NCI-H510A treated with DMSO at 0.1 percent for 48 hours (cell line): Measurements from ENCODE around the gene ITGA1.
A peak's percentile ranks its signal among the peaks of the same experiment; 100 is the strongest.
"Not testable (repeated sequence)": the region's sequence is repeated elsewhere in the genome, so short reads cannot be mapped to it uniquely, and the experiment has no call there.

Experiments
- DNase-seq: peaks from one replicate; lab custom pipeline; 2025; lab: John Stamatoyannopoulos, UW

ITGA1 gene

GRCh38 chr5:52865991-52866390, 78.3 kb downstream of the ITGA1 start:
- DNase-seq: not testable (repeated sequence)

DNA sequence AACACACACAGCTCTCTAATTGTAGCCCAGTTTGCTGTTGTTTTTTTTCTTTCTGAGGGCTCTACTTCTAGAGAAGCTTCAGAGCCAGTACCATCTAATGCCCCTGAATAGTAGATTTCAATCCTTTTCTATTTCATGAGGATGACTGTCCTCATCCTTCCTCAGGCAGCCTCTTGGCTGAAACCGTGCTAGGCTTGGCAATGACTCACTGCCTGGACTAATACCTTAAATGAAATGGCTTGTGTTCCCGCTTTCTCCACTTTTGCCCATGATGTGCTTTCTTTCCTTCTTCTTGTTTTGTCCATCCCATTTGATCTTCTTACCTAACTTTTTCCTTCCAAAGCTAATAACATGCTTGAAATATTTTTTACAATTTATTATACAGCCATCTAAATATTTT, 80.1 kb downstream of the ITGA1 start:
- no peak for DNase-seq

DNA sequence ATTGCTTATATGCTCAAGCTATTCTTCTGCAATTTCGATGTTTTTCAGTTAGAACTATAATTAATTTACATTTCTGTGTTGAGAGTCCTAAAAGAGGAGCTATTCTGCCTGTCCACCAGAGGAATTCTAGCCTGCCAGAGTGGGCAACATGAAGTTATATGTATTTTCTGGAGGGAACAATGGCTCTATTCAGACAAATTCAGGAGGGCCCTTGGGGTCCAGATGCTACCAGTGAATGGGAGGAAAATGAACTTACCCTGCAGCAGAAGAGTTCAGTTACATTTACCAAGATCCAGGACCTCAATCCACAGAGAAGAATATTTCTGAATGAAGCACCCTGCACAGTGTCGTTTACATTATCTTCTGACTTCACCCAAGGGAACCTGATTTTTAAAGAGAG, 80.7 kb downstream of the ITGA1 start:
- no peak for DNase-seq

GRCh38 chr5:52869391-52869790, 81.7 kb downstream of the ITGA1 start:
- no peak for DNase-seq

DNA sequence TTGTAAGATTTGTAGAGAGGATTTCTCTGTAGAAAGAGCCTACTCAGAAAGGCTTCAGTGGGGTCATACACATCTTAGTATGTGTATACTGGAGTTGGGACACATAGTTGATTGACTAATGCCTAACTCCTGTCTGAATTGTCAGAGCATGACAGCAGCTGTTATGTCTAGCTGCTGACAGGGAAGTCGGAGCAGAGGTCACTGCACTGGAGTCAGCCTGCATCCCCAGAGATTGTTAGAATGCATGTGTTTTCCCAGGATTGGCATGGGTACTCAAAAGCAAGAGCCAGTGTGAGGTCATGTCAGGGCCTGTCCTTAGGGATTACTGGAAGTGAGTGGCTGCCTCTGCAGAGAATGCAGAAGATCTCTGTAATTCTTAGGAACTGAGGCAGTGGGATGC, 82.7 kb downstream of the ITGA1 start:
- DNase-seq: no peak

GRCh38 chr5:52875827-52876226, 88.1 kb downstream of the ITGA1 start:
- no peak for DNase-seq

GRCh38 chr5:52876456-52876855, 88.7 kb downstream of the ITGA1 start:
- DNase-seq: no peak

DNA sequence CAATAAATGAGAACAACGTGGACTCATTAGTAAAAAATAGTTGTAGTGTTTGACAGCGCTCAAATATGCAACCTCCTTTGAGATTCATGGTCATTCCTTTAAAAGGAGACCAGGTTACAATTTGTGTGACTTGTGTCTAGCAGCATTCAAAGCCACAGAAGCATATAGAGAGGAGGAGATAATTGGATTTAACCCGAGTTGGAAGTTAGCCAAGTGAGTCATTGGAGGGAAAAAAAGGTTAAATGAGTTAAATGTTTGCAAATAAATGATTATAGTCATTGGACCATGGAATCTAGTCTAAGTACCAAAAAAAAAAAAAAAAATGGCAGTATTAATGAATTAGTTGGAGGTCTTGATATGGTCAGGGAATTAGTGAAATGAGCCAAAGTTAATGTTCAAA, 90.9 kb downstream of the ITGA1 start:
- DNase-seq: no peak

DNA sequence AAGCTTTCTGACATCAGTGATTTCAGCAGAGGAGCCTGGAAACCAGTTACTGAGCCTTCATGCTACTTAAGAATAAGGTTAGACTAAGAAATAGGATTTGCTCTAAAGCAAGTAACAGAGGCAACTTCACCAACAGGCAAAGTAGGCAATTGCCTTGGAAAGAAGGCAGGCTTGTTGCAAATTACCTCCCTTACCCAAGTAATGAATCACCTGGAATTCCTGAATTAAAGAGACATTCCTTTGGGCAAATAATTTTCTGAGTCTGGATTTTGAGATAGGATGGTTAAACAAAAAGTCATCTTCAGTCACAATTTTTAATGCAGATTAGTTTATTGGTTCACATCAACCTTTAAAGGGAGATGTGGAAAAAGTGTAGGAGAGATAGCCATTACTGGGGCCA, 92.8 kb downstream of the ITGA1 start:
- DNase-seq: no peak

DNA sequence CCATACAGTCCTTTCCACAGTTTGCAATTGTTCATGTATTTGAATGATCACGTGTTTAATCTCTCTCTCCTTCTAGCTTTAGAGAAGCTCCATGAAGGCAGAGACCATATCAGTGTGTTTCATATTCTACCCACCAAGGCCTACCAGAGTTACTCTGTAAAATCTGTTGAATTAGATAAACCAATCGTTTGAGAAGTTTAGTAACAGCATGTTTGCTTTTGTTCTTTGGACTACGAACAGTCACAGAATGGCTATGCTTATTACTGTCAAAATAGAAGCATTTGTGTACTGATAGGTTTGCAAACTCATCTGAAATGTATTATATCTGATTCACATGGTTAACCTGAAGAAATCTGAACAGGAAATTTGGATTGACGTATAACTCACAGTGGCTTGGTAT, 93.8 kb downstream of the ITGA1 start:
- no peak for DNase-seq

- no peak for DNase-seq
Observed at GRCh38 chr5:52883110-52883509, 95.4 kb downstream of the ITGA1 start.

DNA sequence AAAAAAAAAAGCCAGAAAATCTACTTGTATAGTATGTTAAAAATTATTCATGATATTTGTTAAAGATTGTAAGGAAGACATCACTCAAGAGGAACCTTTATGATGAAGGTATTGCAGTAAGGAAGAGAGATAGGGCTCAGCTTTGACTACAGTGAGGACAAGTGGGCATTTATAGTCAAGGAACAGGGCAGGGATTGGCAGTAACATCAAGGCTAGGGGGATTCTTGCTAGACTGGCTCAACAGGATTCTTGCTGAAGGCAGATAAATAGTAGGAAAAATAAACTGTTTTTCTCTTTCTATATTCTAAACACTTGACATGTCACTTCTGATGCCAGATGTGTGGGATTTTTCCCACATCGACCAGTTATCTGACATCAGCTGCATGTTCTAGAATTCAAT, 96.7 kb downstream of the ITGA1 start:
- DNase-seq: no peak

DNA sequence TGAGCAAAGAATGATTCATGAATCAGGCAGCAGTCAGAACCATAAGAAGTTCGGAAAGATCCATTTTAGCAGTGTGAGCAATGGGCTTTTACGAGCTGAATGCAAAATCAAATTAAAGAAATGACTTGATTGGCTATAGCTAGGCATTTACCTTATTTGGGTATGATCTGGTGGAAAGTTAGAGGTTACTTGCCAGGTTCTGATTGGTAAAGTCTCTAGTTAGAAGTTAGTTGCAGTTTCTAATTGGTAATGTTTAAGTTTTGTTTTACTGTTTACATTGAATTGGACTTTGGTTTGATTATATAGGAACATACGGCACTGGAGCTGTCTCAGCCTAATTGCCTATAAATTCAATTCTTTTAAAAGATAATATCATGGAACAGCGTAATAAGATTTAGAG, 97.9 kb downstream of the ITGA1 start:
- no peak for DNase-seq

- DNase-seq: no peak
Observed at GRCh38 chr5:52886206-52886605, 98.5 kb downstream of the ITGA1 start.

DNA sequence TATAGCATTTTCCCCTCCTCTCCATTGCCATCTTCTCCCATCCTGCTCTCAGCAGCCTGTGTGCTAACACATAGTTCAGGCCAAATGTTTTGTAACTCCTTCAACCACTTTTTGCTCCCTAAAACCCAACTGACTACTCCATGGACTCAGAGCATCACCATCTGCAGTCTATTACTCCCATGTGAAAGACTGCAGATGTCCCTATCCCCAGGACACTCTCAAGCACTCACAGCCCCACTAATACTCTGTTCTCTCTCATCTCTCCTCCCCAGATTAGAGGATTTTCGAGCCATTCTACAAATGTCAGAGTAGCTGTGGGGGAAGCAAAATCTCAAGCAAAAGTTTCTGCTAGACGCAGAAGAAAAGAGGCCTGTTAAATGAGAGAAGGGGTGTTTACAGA, 99.3 kb downstream of the ITGA1 start:
- DNase-seq: no peak

DNA sequence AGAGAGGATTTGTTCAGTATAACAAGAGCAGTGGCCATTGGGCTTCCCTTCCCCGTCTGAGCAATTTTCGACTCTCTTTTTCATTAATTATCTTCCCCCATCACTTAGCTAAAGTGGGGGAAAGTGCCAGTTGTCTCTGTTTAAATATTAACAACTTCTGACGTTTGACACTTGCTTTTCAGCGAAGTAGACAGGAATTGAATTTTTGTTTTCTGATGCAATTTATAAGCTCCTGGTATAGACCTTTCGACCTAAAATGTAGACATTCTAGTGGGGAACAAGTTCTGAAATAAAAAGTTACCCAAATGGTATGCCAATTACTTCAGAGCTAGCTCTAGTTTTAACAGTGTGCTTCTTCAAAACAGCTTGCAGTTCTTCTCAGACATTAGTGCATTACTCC, 100.6 kb downstream of the ITGA1 start:
- no peak for DNase-seq

- DNase-seq: no peak
Observed at GRCh38 chr5:52892242-52892878, 104.6 kb downstream of the ITGA1 start.

GRCh38 chr5:52893105-52893504, 105.4 kb downstream of the ITGA1 start:
- no peak for DNase-seq

DNA sequence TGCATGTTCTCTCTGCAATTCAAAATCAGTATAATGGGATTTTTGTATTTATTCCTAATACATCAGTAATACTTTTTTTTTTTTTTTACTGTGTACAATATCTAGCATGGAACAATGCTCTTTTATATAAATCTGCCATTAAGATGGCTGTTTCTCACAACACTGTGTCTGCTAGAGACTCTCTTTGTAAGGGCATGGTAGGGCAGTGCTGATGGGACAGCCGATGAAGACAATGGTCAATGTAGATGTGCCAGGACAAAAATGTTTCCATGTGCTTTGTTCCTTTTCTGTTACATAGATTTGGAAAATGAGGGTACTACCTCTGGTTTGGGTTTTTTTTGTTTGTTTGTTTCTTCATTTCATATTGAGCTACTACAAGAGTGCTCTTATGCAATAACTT, 106.1 kb downstream of the ITGA1 start:
- no peak for DNase-seq

DNA sequence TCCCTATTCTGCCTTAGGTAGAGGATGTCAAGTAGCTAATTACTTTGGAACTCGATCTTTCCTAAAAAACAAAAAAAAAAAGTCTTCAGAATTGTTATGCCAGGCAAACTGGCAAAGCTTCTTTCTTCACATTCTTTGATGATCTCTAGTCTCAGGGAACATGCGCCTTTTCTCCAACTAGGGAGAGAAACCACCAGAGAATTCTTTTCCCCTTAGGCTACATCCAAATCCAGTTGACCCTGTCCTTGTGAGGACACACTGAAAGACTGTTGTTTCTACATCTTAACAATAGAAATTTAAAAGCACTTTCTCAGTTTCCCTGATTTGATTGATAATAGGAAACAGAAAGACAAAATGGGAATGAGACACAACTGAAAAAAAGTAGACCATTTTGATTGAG, 106.7 kb downstream of the ITGA1 start:
- no peak for DNase-seq

DNA sequence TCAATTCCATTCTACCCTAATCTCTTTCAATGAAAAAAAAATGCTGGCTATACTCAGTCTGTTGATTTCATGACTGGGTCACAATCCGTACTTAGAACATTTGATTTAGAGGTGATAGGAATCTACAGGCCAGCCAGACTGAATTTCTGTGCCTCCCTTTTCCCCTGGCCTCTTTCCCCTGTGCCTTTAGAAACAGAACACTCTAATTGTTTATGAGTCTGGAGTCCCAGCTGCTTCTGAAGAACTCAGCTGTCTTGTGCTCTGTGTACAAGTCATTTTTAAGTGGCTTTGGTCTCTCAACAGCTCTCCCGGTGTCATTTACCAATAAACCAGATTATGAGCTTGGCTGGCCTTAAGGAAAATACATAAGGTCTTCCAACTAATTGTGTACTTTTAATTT, 107.4 kb downstream of the ITGA1 start:
- DNase-seq: peak; percentile 1

GRCh38 chr5:52895572-52896413, 108.1 kb downstream of the ITGA1 start:
- DNase-seq: no peak

DNA sequence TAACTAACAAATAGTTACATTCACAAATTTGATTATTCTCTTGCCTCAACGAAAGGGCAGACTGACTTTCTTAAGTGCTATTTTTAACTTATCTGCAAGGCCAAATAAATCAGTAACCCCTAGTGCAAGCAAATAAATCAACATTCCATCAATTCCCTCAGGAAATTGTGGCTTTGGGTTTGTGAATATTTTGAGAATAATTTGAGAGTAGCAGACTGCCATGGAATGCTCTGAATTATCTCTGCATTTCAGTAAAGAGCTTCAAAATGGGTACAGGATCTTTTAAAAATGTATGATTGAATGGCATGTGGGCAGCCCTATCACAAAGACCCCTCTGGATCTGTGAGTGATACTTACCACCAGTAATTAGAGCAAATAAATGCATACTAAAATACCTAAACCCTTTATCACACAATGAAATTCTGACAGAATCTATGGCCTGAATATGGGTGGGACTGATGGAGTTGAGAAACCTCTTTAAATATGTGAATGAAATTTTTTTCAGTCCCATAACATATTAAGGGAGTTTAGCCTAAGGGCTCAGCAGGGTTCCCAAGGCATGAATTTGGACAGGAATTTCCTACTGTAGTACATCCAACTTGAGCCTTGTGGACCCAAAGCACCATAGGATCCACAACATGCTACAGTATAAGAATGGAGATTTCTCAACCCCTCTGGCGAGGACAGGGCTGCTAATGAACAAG, 109.0 kb downstream of the ITGA1 start:
- no peak for DNase-seq
